ENCODE measurements around the gene PPP2R5C.

Gene PPP2R5C

GRCh38 chr14:101884089-101884933 lies 122.8 kb downstream of the PPP2R5C start:
- H3K27ac ChIP-seq (ENCODE audit: low read depth, low read length), result no peak overlapping the region
- no peaks in the 10 kb centered on the region for H3K79me1 ChIP-seq (ENCODE audit: low read length)
- no peaks in the 10 kb centered on the region for H3K9me3 ChIP-seq (ENCODE audit: insufficient read depth, low read depth, low read length)
- H3K9ac ChIP-seq (ENCODE audit: low read length), result no peak overlapping the region
- H3K27me3 ChIP-seq (ENCODE audit: insufficient read depth, low read length), result no peaks in the 10 kb centered on the region
- H3K36me3 ChIP-seq (ENCODE audit: control insufficient read depth in 1 of 2, insufficient read depth in 2 of 2, low read length in 2 of 2), result peaks cover 43 to 49% of the 10 kb centered on the region in 2 experiments
- no peak overlapping the region for H3K14ac ChIP-seq (ENCODE audit: low read length)
- H3K18ac ChIP-seq (ENCODE audit: low read length), result no peak overlapping the region
- H2AFZ ChIP-seq (ENCODE audit: insufficient read depth, low read length, poor library complexity), result no peak overlapping the region
- H3K23ac ChIP-seq (ENCODE audit: low read length), result no peak overlapping the region
- H2BK12ac ChIP-seq (ENCODE audit: low read length), result no peak overlapping the region
- no peak overlapping the region for H4K91ac ChIP-seq (ENCODE audit: low read depth, low read length)
- no peak overlapping the region for H2BK5ac ChIP-seq (ENCODE audit: low read depth, low read length, poor library complexity)
- H4K8ac ChIP-seq (ENCODE audit: low read depth, low read length), result no peak overlapping the region
- H3K4me2 ChIP-seq (ENCODE audit: low read length), result no peak overlapping the region
- H2AK5ac ChIP-seq (ENCODE audit: low read length), result no peak overlapping the region
- no peak for DNase-seq
- H3K79me2 ChIP-seq (ENCODE audit: control insufficient read depth, insufficient read depth, low read length, poor library complexity), result no peaks in the 10 kb centered on the region
- H3K4ac ChIP-seq (ENCODE audit: low read depth, low read length), result no peak overlapping the region
- no peak overlapping the region for H2BK120ac ChIP-seq (ENCODE audit: insufficient read depth, low read length, poor library complexity)
- H3K4me1 ChIP-seq (ENCODE audit: control insufficient read depth in 1 of 2, insufficient read depth in 2 of 2, low read length in 2 of 2), result no peaks in the 10 kb centered on the region
- no peak overlapping the region for H3K4me3 ChIP-seq (ENCODE audit: low read depth, low read length)
- no CpG with 5 or more reads among the region's 17 CpGs for WGBS (ENCODE audit: extremely low coverage, insufficient coverage, insufficient read length)
- no peak overlapping the region for H4K12ac ChIP-seq (ENCODE audit: low read depth, low read length)

GRCh38 chr14:101884934-101885576 lies 123.5 kb downstream of the PPP2R5C start:
- no peak overlapping the region for H2BK120ac ChIP-seq (ENCODE audit: insufficient read depth, low read length, poor library complexity)
- H3K79me2 ChIP-seq (ENCODE audit: control insufficient read depth, insufficient read depth, low read length, poor library complexity), result no peaks in the 10 kb centered on the region
- no peaks in the 10 kb centered on the region for H3K79me1 ChIP-seq (ENCODE audit: low read length)
- H3K27ac ChIP-seq (ENCODE audit: low read depth, low read length), result no peak overlapping the region
- WGBS (ENCODE audit: extremely low coverage, insufficient coverage, insufficient read length), result no CpG with 5 or more reads among the region's 24 CpGs
- no peak overlapping the region for H2AFZ ChIP-seq (ENCODE audit: insufficient read depth, low read length, poor library complexity)
- H3K18ac ChIP-seq (ENCODE audit: low read length), result no peak overlapping the region
- no peak overlapping the region for H4K12ac ChIP-seq (ENCODE audit: low read depth, low read length)
- H3K9ac ChIP-seq (ENCODE audit: low read length), result no peak overlapping the region
- no peak overlapping the region for H3K23ac ChIP-seq (ENCODE audit: low read length)
- no peak overlapping the region for H3K4me3 ChIP-seq (ENCODE audit: low read depth, low read length)
- DNase-seq, result no peak
- H4K8ac ChIP-seq (ENCODE audit: low read depth, low read length), result no peak overlapping the region
- H3K14ac ChIP-seq (ENCODE audit: low read length), result no peak overlapping the region
- H3K27me3 ChIP-seq (ENCODE audit: insufficient read depth, low read length), result no peaks in the 10 kb centered on the region
- no peak overlapping the region for H2AK5ac ChIP-seq (ENCODE audit: low read length)
- no peak overlapping the region for H3K4ac ChIP-seq (ENCODE audit: low read depth, low read length)
- H2BK12ac ChIP-seq (ENCODE audit: low read length), result no peak overlapping the region
- H3K4me2 ChIP-seq (ENCODE audit: low read length), result no peak overlapping the region
- H2BK5ac ChIP-seq (ENCODE audit: low read depth, low read length, poor library complexity), result no peak overlapping the region
- H3K4me1 ChIP-seq (ENCODE audit: control insufficient read depth in 1 of 2, insufficient read depth in 2 of 2, low read length in 2 of 2), result no peaks in the 10 kb centered on the region
- H3K9me3 ChIP-seq (ENCODE audit: insufficient read depth, low read depth, low read length), result no peaks in the 10 kb centered on the region
- H4K91ac ChIP-seq (ENCODE audit: low read depth, low read length), result no peak overlapping the region
- peaks cover 45 to 51% of the 10 kb centered on the region in 2 experiments for H3K36me3 ChIP-seq (ENCODE audit: control insufficient read depth in 1 of 2, insufficient read depth in 2 of 2, low read length in 2 of 2)

GRCh38 chr14:101887219-101887618 lies 125.7 kb downstream of the PPP2R5C start:
- no peak overlapping the region for H4K12ac ChIP-seq (ENCODE audit: low read depth, low read length)

GRCh38 chr14:101888182-101888581 lies 126.7 kb downstream of the PPP2R5C start:
- Histone ChIP-seq H4K12ac (ENCODE audit: low read depth, low read length) (no peak overlapping the region), H3K27ac (ENCODE audit: low read depth, low read length) (no peak overlapping the region)
- no CpG with 5 or more reads among the region's 10 CpGs for WGBS (ENCODE audit: extremely low coverage, insufficient coverage, insufficient read length)

More at GRCh38 chr14:101887219-101887618, 125.7 kb downstream of the PPP2R5C start:
- Histone ChIP-seq H2AK5ac (ENCODE audit: low read length) (no peak overlapping the region), H3K27ac (ENCODE audit: low read depth, low read length) (no peak overlapping the region), H3K9ac (ENCODE audit: low read length) (no peak overlapping the region), H2BK5ac (ENCODE audit: low read depth, low read length, poor library complexity) (no peak overlapping the region), H3K18ac (ENCODE audit: low read length) (no peak overlapping the region), H3K4ac (ENCODE audit: low read depth, low read length) (no peak overlapping the region), H3K79me1 (ENCODE audit: low read length) (no peaks in the 10 kb centered on the region), H4K91ac (ENCODE audit: low read depth, low read length) (no peak overlapping the region), H4K8ac (ENCODE audit: low read depth, low read length) (no peak overlapping the region), H3K4me1 (ENCODE audit: control insufficient read depth in 1 of 2, insufficient read depth in 2 of 2, low read length in 2 of 2) (no peaks in the 10 kb centered on the region), H3K36me3 (ENCODE audit: control insufficient read depth in 1 of 2, insufficient read depth in 2 of 2, low read length in 2 of 2) (peaks cover 52% of the 10 kb centered on the region in 2 experiments), H3K23ac (ENCODE audit: low read length) (no peak overlapping the region), H3K4me2 (ENCODE audit: low read length) (no peak overlapping the region), H2BK12ac (ENCODE audit: low read length) (no peak overlapping the region), H3K14ac (ENCODE audit: low read length) (no peak overlapping the region), H3K9me3 (ENCODE audit: insufficient read depth, low read depth, low read length) (no peaks in the 10 kb centered on the region), H2AFZ (ENCODE audit: insufficient read depth, low read length, poor library complexity) (no peak overlapping the region), H3K79me2 (ENCODE audit: control insufficient read depth, insufficient read depth, low read length, poor library complexity) (no peaks in the 10 kb centered on the region), H2BK120ac (ENCODE audit: insufficient read depth, low read length, poor library complexity) (no peak overlapping the region), H3K27me3 (ENCODE audit: insufficient read depth, low read length) (no peaks in the 10 kb centered on the region), H3K4me3 (ENCODE audit: low read depth, low read length) (no peak overlapping the region)
- DNase-seq, result no peak
- no CpG with 5 or more reads among the region's 11 CpGs for WGBS (ENCODE audit: extremely low coverage, insufficient coverage, insufficient read length)

More at GRCh38 chr14:101888182-101888581, 126.7 kb downstream of the PPP2R5C start:
- Histone ChIP-seq H4K8ac (ENCODE audit: low read depth, low read length) (no peak overlapping the region), H3K14ac (ENCODE audit: low read length) (no peak overlapping the region), H3K4ac (ENCODE audit: low read depth, low read length) (no peak overlapping the region), H3K79me2 (ENCODE audit: control insufficient read depth, insufficient read depth, low read length, poor library complexity) (no peaks in the 10 kb centered on the region), H3K36me3 (ENCODE audit: control insufficient read depth in 1 of 2, insufficient read depth in 2 of 2, low read length in 2 of 2) (peaks cover 52% of the 10 kb centered on the region in 2 experiments), H2BK120ac (ENCODE audit: insufficient read depth, low read length, poor library complexity) (no peak overlapping the region), H2BK5ac (ENCODE audit: low read depth, low read length, poor library complexity) (no peak overlapping the region), H3K4me3 (ENCODE audit: low read depth, low read length) (no peak overlapping the region), H3K27me3 (ENCODE audit: insufficient read depth, low read length) (no peaks in the 10 kb centered on the region), H2AK5ac (ENCODE audit: low read length) (no peak overlapping the region), H3K9me3 (ENCODE audit: insufficient read depth, low read depth, low read length) (no peaks in the 10 kb centered on the region), H3K9ac (ENCODE audit: low read length) (no peak overlapping the region), H2AFZ (ENCODE audit: insufficient read depth, low read length, poor library complexity) (no peak overlapping the region), H3K18ac (ENCODE audit: low read length) (no peak overlapping the region), H3K23ac (ENCODE audit: low read length) (no peak overlapping the region), H4K91ac (ENCODE audit: low read depth, low read length) (no peak overlapping the region), H3K4me2 (ENCODE audit: low read length) (no peak overlapping the region), H3K79me1 (ENCODE audit: low read length) (no peaks in the 10 kb centered on the region), H2BK12ac (ENCODE audit: low read length) (no peak overlapping the region), H3K4me1 (ENCODE audit: control insufficient read depth in 1 of 2, insufficient read depth in 2 of 2, low read length in 2 of 2) (no peaks in the 10 kb centered on the region)
- DNase-seq, result peak in 1 of 2 donors; percentile 24
